Fibroblast of lung (primary cell): ENCODE results near the gene G0S2.

Experiments used
- CTCF ChIP-seq, 2 donors: IDR thresholded peaks in 1 of 2; conservative IDR thresholded peaks in 1 of 2; 1 replicate in 1 of 2; 2 replicates in 1 of 2; pipeline ENCODE4 v1.5.1; 2011 to 2012; ENCODE audit warnings: low read length in 2 of 2, control low read depth in 1 of 2, inconsistent platforms in 1 of 2, low read depth in 1 of 2, mild to moderate bottlenecking in 1 of 2
- EZH2 ChIP-seq: IDR thresholded peaks from 2 replicates; pipeline ENCODE4 v1.5.1; 2012; ENCODE audit warnings: low read length, control low read depth, mild to moderate bottlenecking; ENCODE audit errors: missing control alignments

- TF ChIP-seq CTCF (conservative IDR thresholded peaks at IDR 0.05 in 1 of 2, IDR thresholded peaks at IDR 0.05 in 1 of 2; ENCODE audit: low read depth in 1 of 2, low read length in 2 of 2) (no peak), EZH2 (no peak)
Observed at GRCh38 chr1:209627027-209627731, 48.0 kb upstream of the G0S2 start.
